Mucosa of rectum (tissue), 2 donors: ENCODE measurements around the gene SRR.

Experiments
- H3K27ac ChIP-seq, 2 donors: one replicate each; pipeline ENCODE4 v1.7.0; 2013; ENCODE audit warnings: inconsistent platforms in 2 of 2, low read depth in 2 of 2, low read length in 2 of 2
- H3K27me3 ChIP-seq, 2 donors: one replicate each; pipeline ENCODE4 v1.7.0; 2013; ENCODE audit warnings: low read length in 2 of 2; ENCODE audit not compliant: control insufficient read depth in 2 of 2, insufficient read depth in 2 of 2
- H3K36me3 ChIP-seq, 2 donors: one replicate each; pipeline ENCODE4 v1.7.0; 2013; ENCODE audit warnings: low read length in 2 of 2; ENCODE audit not compliant: control insufficient read depth in 2 of 2, insufficient read depth in 2 of 2
- H3K4me1 ChIP-seq, 2 donors: one replicate each; pipeline ENCODE4 v1.7.0; 2013; ENCODE audit warnings: low read length in 2 of 2, mild to moderate bottlenecking in 1 of 2; ENCODE audit not compliant: control insufficient read depth in 2 of 2, insufficient read depth in 2 of 2
- H3K4me3 ChIP-seq, 2 donors: one replicate each; pipeline ENCODE4 v1.7.0; 2013; ENCODE audit warnings: low read length in 2 of 2
- H3K9ac ChIP-seq, 2 donors: one replicate each; pipeline ENCODE4 v1.7.0; 2013; ENCODE audit warnings: low read length in 2 of 2, low read depth in 1 of 2, mild to moderate bottlenecking in 1 of 2
- H3K9me3 ChIP-seq, 2 donors: one replicate each; pipeline ENCODE4 v1.7.0; 2013; ENCODE audit warnings: low read length in 2 of 2; ENCODE audit not compliant: control insufficient read depth in 2 of 2
- donor health status: healthy.
- donor health status: Normal muscosa, but diverticular disease.

Gene SRR

GRCh38 chr17:2317796-2318195 is 14.0 kb downstream of the SRR start:
- H3K36me3 ChIP-seq, result peaks cover 9 to 14% of the 10 kb centered on the region in 2 donors
- H3K27ac ChIP-seq, result no peak overlapping the region
- H3K4me1 ChIP-seq, result no peaks in the 10 kb centered on the region
- H3K9me3 ChIP-seq, result no peaks in the 10 kb centered on the region
- no peak overlapping the region for H3K9ac ChIP-seq
- no peak overlapping the region for H3K4me3 ChIP-seq
- H3K27me3 ChIP-seq, result no peaks in the 10 kb centered on the region

DNA sequence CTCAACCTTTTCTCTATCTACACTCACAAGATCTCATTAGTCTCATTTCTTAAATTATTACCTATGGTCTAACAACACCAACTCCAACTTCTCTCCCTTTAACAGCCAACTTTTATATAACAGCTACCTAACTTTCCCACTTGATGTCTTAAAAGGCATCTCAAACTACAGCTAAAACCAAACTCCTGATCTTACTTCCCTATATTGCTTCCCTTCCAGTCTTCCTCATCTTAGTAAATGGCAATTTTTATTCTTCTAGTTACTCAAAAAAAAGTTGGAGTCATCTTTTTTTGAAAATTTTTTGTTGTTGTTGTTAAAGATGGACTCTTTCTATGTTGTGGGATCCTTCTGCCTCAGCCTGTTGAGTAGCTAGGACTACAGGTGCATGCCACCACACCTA is 15.3 kb downstream of the SRR start:
- Histone ChIP-seq H3K4me3 (no peak overlapping the region), H3K27ac (no peak overlapping the region), H3K9me3 (no peaks in the 10 kb centered on the region), H3K9ac (no peak overlapping the region), H3K27me3 (no peaks in the 10 kb centered on the region), H3K4me1 (no peaks in the 10 kb centered on the region), H3K36me3 (peaks cover 22 to 27% of the 10 kb centered on the region in 2 donors)

- no peaks in the 10 kb centered on the region for H3K27me3 ChIP-seq
- no peak overlapping the region for H3K9ac ChIP-seq
- H3K9me3 ChIP-seq, result no peaks in the 10 kb centered on the region
- H3K4me1 ChIP-seq, result no peaks in the 10 kb centered on the region
- peaks cover 38 to 45% of the 10 kb centered on the region in 2 donors for H3K36me3 ChIP-seq
- no peak overlapping the region for H3K4me3 ChIP-seq
- H3K27ac ChIP-seq, result no peak overlapping the region
These were observed 17.6 kb downstream of the SRR start for GRCh38 chr17:2321399-2321798.

DNA sequence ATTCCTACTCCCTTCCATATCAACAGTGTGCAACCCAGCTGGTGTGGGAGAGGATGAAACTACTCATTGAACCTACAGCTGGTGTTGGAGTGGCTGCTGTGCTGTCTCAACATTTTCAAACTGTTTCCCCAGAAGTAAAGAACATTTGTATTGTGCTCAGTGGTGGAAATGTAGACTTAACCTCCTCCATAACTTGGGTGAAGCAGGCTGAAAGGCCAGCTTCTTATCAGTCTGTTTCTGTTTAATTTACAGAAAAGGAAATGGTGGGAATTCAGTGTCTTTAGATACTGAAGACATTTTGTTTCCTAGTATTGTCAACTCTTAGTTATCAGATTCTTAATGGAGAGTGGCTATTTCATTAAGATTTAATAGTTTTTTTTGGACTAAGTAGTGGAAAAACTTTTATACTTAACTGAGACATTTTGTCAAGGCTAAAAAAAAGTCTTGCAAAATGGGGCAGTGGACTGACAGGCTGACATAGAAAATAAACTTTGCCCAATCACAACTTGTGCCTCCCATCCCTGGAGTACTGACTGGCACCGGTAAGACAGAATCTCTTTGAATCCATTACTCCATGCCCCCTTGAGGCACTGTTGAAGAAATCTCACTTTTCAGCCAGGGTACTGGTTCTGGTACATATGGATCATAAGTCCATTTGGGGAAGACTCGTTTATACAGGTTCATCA is 20.0 kb downstream of the SRR start:
- H3K4me1 ChIP-seq, result no peaks in the 10 kb centered on the region
- peaks cover 43 to 48% of the 10 kb centered on the region in 2 donors for H3K36me3 ChIP-seq
- no peaks in the 10 kb centered on the region for H3K27me3 ChIP-seq
- no peak overlapping the region for H3K4me3 ChIP-seq
- H3K27ac ChIP-seq, result no peak overlapping the region
- H3K9ac ChIP-seq, result no peak overlapping the region
- H3K9me3 ChIP-seq, result no peaks in the 10 kb centered on the region

- H3K27ac ChIP-seq, result no peak overlapping the region
- H3K36me3 ChIP-seq, result peaks cover 58 to 61% of the 10 kb centered on the region in 2 donors
- H3K9ac ChIP-seq, result no peak overlapping the region
- H3K4me3 ChIP-seq, result no peak overlapping the region
- H3K4me1 ChIP-seq, result peaks cover 7 to 9% of the 10 kb centered on the region in 2 donors
- no peaks in the 10 kb centered on the region for H3K9me3 ChIP-seq
- no peaks in the 10 kb centered on the region for H3K27me3 ChIP-seq
These were observed 27.6 kb downstream of the SRR start for GRCh38 chr17:2331303-2331702.

DNA sequence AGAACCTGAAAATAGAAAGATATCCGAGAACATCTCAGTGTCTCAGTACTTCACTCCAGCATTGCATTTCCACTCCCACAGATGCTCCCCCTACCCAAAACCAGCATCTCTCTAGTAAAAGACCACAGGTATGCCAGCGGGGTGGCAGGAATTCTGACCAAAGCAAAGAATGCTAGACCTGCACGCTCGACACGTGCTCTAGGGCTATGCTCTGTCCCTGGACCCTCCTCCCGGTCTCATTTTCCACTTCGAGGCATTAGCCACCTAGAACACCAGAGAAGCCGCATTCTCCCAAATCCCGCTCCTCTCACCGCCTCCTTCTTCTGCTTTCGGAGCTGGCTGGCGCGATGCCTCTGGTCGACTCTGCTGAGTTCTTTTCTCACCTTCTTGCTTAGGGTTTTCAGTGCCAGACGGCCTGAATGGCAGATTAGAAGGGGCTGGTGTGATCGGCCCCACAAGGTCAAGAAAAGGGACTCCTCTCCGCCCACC is 32.0 kb downstream of the SRR start:
- H3K9ac ChIP-seq, result peak overlapping the region; percentile 73 to 88
- no peaks in the 10 kb centered on the region for H3K27me3 ChIP-seq
- peak overlapping the region in 1 of 2 donors; percentile 87 for H3K27ac ChIP-seq
- no peaks in the 10 kb centered on the region for H3K9me3 ChIP-seq
- peaks cover 32 to 43% of the 10 kb centered on the region in 2 donors for H3K36me3 ChIP-seq
- H3K4me3 ChIP-seq, result peak overlapping the region; percentile 90 to 98
- H3K4me1 ChIP-seq, result peaks cover 7 to 9% of the 10 kb centered on the region in 2 donors

GRCh38 chr17:2336215-2336851 is 32.6 kb downstream of the SRR start, which contains the start of gene TSR1:
TSR1 (minus strand) TSS chr17:2336457; CDS start chr17:2336427, 30 bp downstream.
- Histone ChIP-seq H3K36me3 (peaks cover 27 to 37% of the 10 kb centered on the region in 2 donors), H3K27me3 (no peaks in the 10 kb centered on the region), H3K27ac (peak within 1 kb of the TSS; percentile 72 to 87), H3K9ac (peak within 1 kb of the TSS; percentile 73 to 88), H3K4me1 (peaks cover 7 to 9% of the 10 kb centered on the region in 2 donors), H3K9me3 (no peaks in the 10 kb centered on the region), H3K4me3 (peak within 1 kb of the TSS; percentile 90 to 98)

GRCh38 chr17:2336852-2337543 is 33.2 kb downstream of the SRR start, which contains the start of gene SGSM2:
SGSM2 (plus strand) TSS chr17:2337501; CDS start chr17:2337689, 188 bp downstream.
- Histone ChIP-seq H3K36me3 (peaks cover 20 to 33% of the 10 kb centered on the region in 2 donors), H3K9ac (peak within 1 kb of the TSS; percentile 58 to 88), H3K27ac (peak within 1 kb of the TSS; percentile 72 to 87), H3K4me1 (peaks cover 7 to 9% of the 10 kb centered on the region in 2 donors), H3K27me3 (no peaks in the 10 kb centered on the region), H3K4me3 (peak within 1 kb of the TSS; percentile 90 to 98), H3K9me3 (no peaks in the 10 kb centered on the region)

GRCh38 chr17:2337544-2338314 is 34.0 kb downstream of the SRR start:
- H3K27ac ChIP-seq, result peak overlapping the region; percentile 72 to 87
- peaks cover 7 to 9% of the 10 kb centered on the region in 2 donors for H3K4me1 ChIP-seq
- H3K36me3 ChIP-seq, result peaks cover 17 to 28% of the 10 kb centered on the region in 2 donors
- peak overlapping the region; percentile 58 to 60 for H3K9ac ChIP-seq
- H3K4me3 ChIP-seq, result peak overlapping the region; percentile 73 to 90
- H3K27me3 ChIP-seq, result no peaks in the 10 kb centered on the region
- H3K9me3 ChIP-seq, result no peaks in the 10 kb centered on the region
